ENCODE data around the gene LRP1B.

DNA sequence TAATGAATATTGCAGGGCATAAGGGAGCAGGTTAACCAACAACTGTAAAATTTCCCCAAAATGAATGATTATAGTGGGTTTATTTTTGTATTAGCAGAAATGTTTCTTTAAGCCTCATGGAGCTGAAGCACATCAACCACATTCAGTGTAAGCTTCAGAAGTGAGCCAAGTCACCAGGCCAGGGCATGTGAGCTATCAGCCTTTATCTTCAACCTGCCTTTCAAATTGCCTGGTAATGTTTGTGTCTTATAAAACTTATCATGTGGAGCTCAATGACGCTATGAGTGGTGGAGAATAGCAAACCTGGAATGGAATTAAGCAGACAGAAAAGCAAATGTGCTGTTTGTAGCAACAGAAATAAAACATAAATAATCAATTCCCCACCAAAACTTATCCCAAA, 1068.4 kb downstream of the LRP1B start:
- no peak for TF ChIP-seq TCF12 (IDR thresholded peaks at IDR 0.05; ENCODE audit: low read depth)
- TF ChIP-seq, protein P1, sequence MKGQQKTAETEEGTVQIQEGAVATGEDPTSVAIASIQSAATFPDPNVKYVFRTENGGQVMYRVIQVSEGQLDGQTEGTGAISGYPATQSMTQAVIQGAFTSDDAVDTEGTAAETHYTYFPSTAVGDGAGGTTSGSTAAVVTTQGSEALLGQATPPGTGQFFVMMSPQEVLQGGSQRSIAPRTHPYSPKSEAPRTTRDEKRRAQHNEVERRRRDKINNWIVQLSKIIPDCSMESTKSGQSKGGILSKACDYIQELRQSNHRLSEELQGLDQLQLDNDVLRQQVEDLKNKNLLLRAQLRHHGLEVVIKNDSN (IDR thresholded peaks at IDR 0.05), result no peak
- no peak for TF ChIP-seq TAF1 (IDR thresholded peaks at IDR 0.05; ENCODE audit: low read depth)
- no peak for TF ChIP-seq CEBPB (IDR thresholded peaks at IDR 0.05)
- TF ChIP-seq ZBTB7A (IDR thresholded peaks at IDR 0.05; ENCODE audit: low read depth), result no peak
- no peak for TF ChIP-seq RAD21 (IDR thresholded peaks at IDR 0.05; ENCODE audit: low read depth)
- no peak for TF ChIP-seq YY1 (IDR thresholded peaks at IDR 0.05; ENCODE audit: low read depth)

Data from Ishikawa (cell line).